NCI-H748 (cell line): ENCODE data around the gene LPP.

Experiments
- DNase-seq: peaks from one replicate; lab custom pipeline; 2025; ENCODE audit not compliant: unreplicated experiment; lab: John Stamatoyannopoulos, UW

LPP gene

GRCh38 chr3:188720215-188720614, 566.3 kb downstream of the LPP start:
- peak; percentile 0 for DNase-seq

GRCh38 chr3:188720636-188721035, 566.7 kb downstream of the LPP start:
- DNase-seq, result no peak

GRCh38 chr3:188721312-188721711, 567.4 kb downstream of the LPP start:
- no peak for DNase-seq

GRCh38 chr3:188721990-188722389, 568.0 kb downstream of the LPP start:
- no peak for DNase-seq

GRCh38 chr3:188722963-188723362, 569.0 kb downstream of the LPP start:
- no peak for DNase-seq

GRCh38 chr3:188727052-188727451, 573.1 kb downstream of the LPP start:
- no peak for DNase-seq

- DNase-seq, result no peak
Measured at GRCh38 chr3:188728371-188728896, 574.5 kb downstream of the LPP start.

GRCh38 chr3:188729422-188729821, 575.5 kb downstream of the LPP start:
- no peak for DNase-seq

- peak; percentile 2 for DNase-seq
Measured at GRCh38 chr3:188734395-188734794, 580.4 kb downstream of the LPP start.

GRCh38 chr3:188739511-188739910, 585.6 kb downstream of the LPP start:
- no peak for DNase-seq

- no peak for DNase-seq
Measured at GRCh38 chr3:188740010-188740409, 586.1 kb downstream of the LPP start.

- no peak for DNase-seq
Measured at GRCh38 chr3:188742755-188743550, 589.0 kb downstream of the LPP start.

- DNase-seq, result no peak
Measured at GRCh38 chr3:188744166-188744565, 590.2 kb downstream of the LPP start.

- no peak for DNase-seq
Measured at GRCh38 chr3:188745031-188745430, 591.1 kb downstream of the LPP start.

- DNase-seq, result no peak
Measured at GRCh38 chr3:188746291-188746783, 592.4 kb downstream of the LPP start.

- DNase-seq, result no peak
Measured at GRCh38 chr3:188747489-188747888, 593.5 kb downstream of the LPP start.

GRCh38 chr3:188749010-188749617, 595.2 kb downstream of the LPP start:
- DNase-seq, result peak; percentile 4

- DNase-seq, result no peak
Measured at GRCh38 chr3:188749830-188750229, 595.9 kb downstream of the LPP start.

GRCh38 chr3:188750617-188751016, 596.7 kb downstream of the LPP start:
- no peak for DNase-seq

- DNase-seq, result no peak
Measured at GRCh38 chr3:188752850-188753249, 598.9 kb downstream of the LPP start.

GRCh38 chr3:188754267-188754666, 600.3 kb downstream of the LPP start:
- no peak for DNase-seq

- no peak for DNase-seq
Measured at GRCh38 chr3:188756241-188756640, 602.3 kb downstream of the LPP start.
